ENCODE data around the gene TFDP2. TPM values are rescaled to one million over a fixed set of nuclear protein-coding genes. Genes with fewer than 3 reads are reported as not detected.
"Not testable (repeated sequence)": the region's sequence is repeated elsewhere in the genome, so short reads cannot be mapped to it uniquely, and the experiment has no call there.

Gene TFDP2
- total and polyA plus RNA-seq, 2 experiments from 2014 or later, result 150 to 410 TPM

- TF ChIP-seq ZNF462 (CRISPR knock-in tag; IDR thresholded peaks at IDR 0.05) (no peak), NANOG (IDR thresholded peaks at IDR 0.05; ENCODE audit: borderline replicate concordance) (no peak)
These were observed 235.0 kb downstream of the TFDP2 start (continued) for GRCh38 chr3:141914311-141914710.

- H3K4me3 ChIP-seq, result no peak overlapping the region
- no peaks in the 10 kb centered on the region for H3K4me1 ChIP-seq (ENCODE audit: insufficient read depth)
- H3K36me3 ChIP-seq (ENCODE audit: insufficient read depth), result peaks cover 13% of the 10 kb centered on the region; the same call in 1 of the 2 replicates
- no peaks in the 10 kb centered on the region for H3K9me2 ChIP-seq (ENCODE audit: insufficient read depth)
- peaks cover 6% of the 10 kb centered on the region; the same call in 2 of the 3 replicates for H3K9me3 Mint-ChIP-seq
- peaks cover 93% of the 10 kb centered on the region for H3K36me3 Mint-ChIP-seq (ENCODE audit: low read depth)
- TF ChIP-seq POLR2AphosphoS5 (IDR thresholded peaks at IDR 0.05; ENCODE audit: low read depth) (no peak), CTCF (conservative IDR thresholded peaks at IDR 0.05; ENCODE audit: low read depth in 2 of 2) (peak; percentile 82 to 84)
- no peak overlapping the region for H3K27ac Mint-ChIP-seq
- H3K4me3 Mint-ChIP-seq, result no peak overlapping the region
- DNase-seq (ENCODE audit: low spot score) (peak; percentile 78), ATAC-seq (peak; percentile 71)
- no peaks in the 10 kb centered on the region for H3K27me3 ChIP-seq (ENCODE audit: insufficient read depth)
- H2AFZ ChIP-seq, result no peak overlapping the region
- no peak overlapping the region for H3K4me2 ChIP-seq
- H3K79me2 ChIP-seq (replicated peaks; ENCODE audit: insufficient read depth), result no peaks in the 10 kb centered on the region
- H3K4me1 Mint-ChIP-seq, result no peaks in the 10 kb centered on the region
- H3K27ac ChIP-seq (ENCODE audit: low read depth), result no peak overlapping the region
- 0 out of 2 replicates have a peak, but pooled peaks cover 10% of the 10 kb centered on the region for H4K20me1 ChIP-seq (replicated peaks; ENCODE audit: insufficient read depth)
- H3F3A ChIP-seq (replicated peaks; ENCODE audit: low read depth), result no peaks in the 10 kb centered on the region
- H3K27me3 Mint-ChIP-seq (ENCODE audit: insufficient read depth, low read depth, poor library complexity), result peaks cover 1% of the 10 kb centered on the region
These were observed 236.1 kb downstream of the TFDP2 start for GRCh38 chr3:141913150-141913811.

- H3K27me3 Mint-ChIP-seq (ENCODE audit: insufficient read depth, low read depth, poor library complexity); H3K4me3 ChIP-seq; H4K20me1 ChIP-seq (replicated peaks; ENCODE audit: insufficient read depth); H3F3A ChIP-seq (replicated peaks; ENCODE audit: low read depth); H3K79me2 ChIP-seq (replicated peaks; ENCODE audit: insufficient read depth); H3K4me1 ChIP-seq (ENCODE audit: insufficient read depth); H3K27ac ChIP-seq (ENCODE audit: low read depth); H3K27me3 ChIP-seq (ENCODE audit: insufficient read depth); H3K27ac Mint-ChIP-seq; H2AFZ ChIP-seq; H3K9me3 Mint-ChIP-seq; DNase-seq (ENCODE audit: low spot score); ATAC-seq; H3K9me2 ChIP-seq (ENCODE audit: insufficient read depth); H3K4me1 Mint-ChIP-seq; H3K4me3 Mint-ChIP-seq; H3K4me2 ChIP-seq: not testable (repeated sequence)
- H3K36me3 ChIP-seq (ENCODE audit: insufficient read depth), result peaks cover 25% of the 10 kb centered on the region; the same call in 1 of the 2 replicates
- peaks cover 90% of the 10 kb centered on the region for H3K36me3 Mint-ChIP-seq (ENCODE audit: low read depth)
These were observed 239.4 kb downstream of the TFDP2 start for GRCh38 chr3:141909986-141910385.

Measured in GM23338 (cell line).